ENCODE results near the gene ICAM1. TPM values are rescaled to one million over a fixed set of nuclear protein-coding genes. Genes with fewer than 3 reads are reported as not detected.

The ICAM1 gene
- total and polyA plus RNA-seq, 2 of the 13 experiments (the other 11 are each of a cell fraction or from before 2014, with no cell fraction given): 37.9 to 98.4 TPM

- TF ChIP-seq NCOA1 (CRISPR knock-in tag; IDR thresholded peaks at IDR 0.05) (no peak), ZNF329 (CRISPR knock-in tag; IDR thresholded peaks at IDR 0.05; ENCODE audit: low read depth) (no peak), NFE2L1 (CRISPR knock-in tag; IDR thresholded peaks at IDR 0.05; ENCODE audit: borderline replicate concordance) (no peak), TBX3 (IDR thresholded peaks at IDR 0.05; ENCODE audit: borderline replicate concordance) (peak; percentile 96), IRX3 (CRISPR knock-in tag; IDR thresholded peaks at IDR 0.05; ENCODE audit: borderline replicate concordance, low read depth) (no peak), ZEB1 (IDR thresholded peaks at IDR 0.05; ENCODE audit: insufficient replicate concordance, low read depth) (no peak), NFE2L2 (IDR thresholded peaks at IDR 0.05; ENCODE audit: low read length) (no peak), IKZF5 (CRISPR knock-in tag; IDR thresholded peaks at IDR 0.05) (no peak; the same call in 1 of the 2 replicates), CTCF (CRISPR knock-in tag; IDR thresholded peaks at IDR 0.05) (peak; percentile 9; the same call in 1 of the 2 replicates), GATAD1 (CRISPR knock-in tag; IDR thresholded peaks at IDR 0.05) (no peak), TAF15 (IDR thresholded peaks at IDR 0.05; ENCODE audit: low read depth, low read length, poor library complexity, severe bottlenecking) (no peak), HNRNPH1 (optimal IDR thresholded peaks at IDR 0.05; ENCODE audit: low read depth, low read length) (no peak), GFI1 (CRISPR knock-in tag; IDR thresholded peaks at IDR 0.05; ENCODE audit: borderline replicate concordance) (peak; percentile 93), ZNF605 (CRISPR knock-in tag; IDR thresholded peaks at IDR 0.05) (peak; percentile 57; the same call in 1 of the 2 replicates), KDM5A (IDR thresholded peaks at IDR 0.05; ENCODE audit: borderline replicate concordance, low read length) (no peak), THAP7 (CRISPR knock-in tag; IDR thresholded peaks at IDR 0.05) (no peak), KLF6 (CRISPR knock-in tag; IDR thresholded peaks at IDR 0.05) (no peak), CBX1 (IDR thresholded peaks at IDR 0.05; ENCODE audit: low read depth) (no peak), MATR3 (CRISPR knock-in tag; IDR thresholded peaks at IDR 0.05) (no peak)
- TF ChIP-seq, protein P1, sequence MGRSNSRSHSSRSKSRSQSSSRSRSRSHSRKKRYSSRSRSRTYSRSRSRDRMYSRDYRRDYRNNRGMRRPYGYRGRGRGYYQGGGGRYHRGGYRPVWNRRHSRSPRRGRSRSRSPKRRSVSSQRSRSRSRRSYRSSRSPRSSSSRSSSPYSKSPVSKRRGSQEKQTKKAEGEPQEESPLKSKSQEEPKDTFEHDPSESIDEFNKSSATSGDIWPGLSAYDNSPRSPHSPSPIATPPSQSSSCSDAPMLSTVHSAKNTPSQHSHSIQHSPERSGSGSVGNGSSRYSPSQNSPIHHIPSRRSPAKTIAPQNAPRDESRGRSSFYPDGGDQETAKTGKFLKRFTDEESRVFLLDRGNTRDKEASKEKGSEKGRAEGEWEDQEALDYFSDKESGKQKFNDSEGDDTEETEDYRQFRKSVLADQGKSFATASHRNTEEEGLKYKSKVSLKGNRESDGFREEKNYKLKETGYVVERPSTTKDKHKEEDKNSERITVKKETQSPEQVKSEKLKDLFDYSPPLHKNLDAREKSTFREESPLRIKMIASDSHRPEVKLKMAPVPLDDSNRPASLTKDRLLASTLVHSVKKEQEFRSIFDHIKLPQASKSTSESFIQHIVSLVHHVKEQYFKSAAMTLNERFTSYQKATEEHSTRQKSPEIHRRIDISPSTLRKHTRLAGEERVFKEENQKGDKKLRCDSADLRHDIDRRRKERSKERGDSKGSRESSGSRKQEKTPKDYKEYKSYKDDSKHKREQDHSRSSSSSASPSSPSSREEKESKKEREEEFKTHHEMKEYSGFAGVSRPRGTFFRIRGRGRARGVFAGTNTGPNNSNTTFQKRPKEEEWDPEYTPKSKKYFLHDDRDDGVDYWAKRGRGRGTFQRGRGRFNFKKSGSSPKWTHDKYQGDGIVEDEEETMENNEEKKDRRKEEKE (IDR thresholded peaks at IDR 0.05): no peak
- TF ChIP-seq, protein P2, sequence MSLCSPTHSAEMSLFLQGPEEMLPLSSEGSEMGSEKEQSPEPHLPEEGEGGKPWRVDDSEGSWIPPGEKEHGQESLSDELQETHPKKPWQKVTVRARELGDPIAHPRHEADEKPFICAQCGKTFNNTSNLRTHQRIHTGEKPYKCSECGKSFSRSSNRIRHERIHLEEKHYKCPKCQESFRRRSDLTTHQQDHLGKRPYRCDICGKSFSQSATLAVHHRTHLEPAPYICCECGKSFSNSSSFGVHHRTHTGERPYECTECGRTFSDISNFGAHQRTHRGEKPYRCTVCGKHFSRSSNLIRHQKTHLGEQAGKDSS (CRISPR knock-in tag; IDR thresholded peaks at IDR 0.05; ENCODE audit: borderline replicate concordance, low read depth): 0 out of 2 replicates have a peak, but pooled peaks have one; percentile 38
- TF ChIP-seq, protein P3, sequence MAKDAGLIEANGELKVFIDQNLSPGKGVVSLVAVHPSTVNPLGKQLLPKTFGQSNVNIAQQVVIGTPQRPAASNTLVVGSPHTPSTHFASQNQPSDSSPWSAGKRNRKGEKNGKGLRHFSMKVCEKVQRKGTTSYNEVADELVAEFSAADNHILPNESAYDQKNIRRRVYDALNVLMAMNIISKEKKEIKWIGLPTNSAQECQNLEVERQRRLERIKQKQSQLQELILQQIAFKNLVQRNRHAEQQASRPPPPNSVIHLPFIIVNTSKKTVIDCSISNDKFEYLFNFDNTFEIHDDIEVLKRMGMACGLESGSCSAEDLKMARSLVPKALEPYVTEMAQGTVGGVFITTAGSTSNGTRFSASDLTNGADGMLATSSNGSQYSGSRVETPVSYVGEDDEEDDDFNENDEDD (CRISPR knock-in tag; IDR thresholded peaks at IDR 0.05; ENCODE audit: borderline replicate concordance): peak; percentile 37; the same call in 1 of the 2 replicates
Measured at GRCh38 chr19:10238172-10238783, 32.6 kb upstream of the ICAM1 start (continued).

Measured in HepG2 (cell line).